PC-9 (cell line): ENCODE data around the gene HDAC10.

Experiments used
- CTCF ChIP-seq: fragments of 200-600 bp; sonication (generic); conservative IDR thresholded peaks from 2 replicates; pipeline ENCODE4 v1.6.1; 2017; ENCODE audit warnings: mixed run types, antibody characterized with exemption, mild to moderate bottlenecking, moderate library complexity
- EZH2 ChIP-seq: fragments of 200-600 bp; sonication (generic); IDR thresholded peaks from 2 replicates; pipeline ENCODE4 v1.8.0; 2017; ENCODE audit warnings: antibody characterized with exemption, low read depth

- TF ChIP-seq CTCF (no peak), EZH2 (no peak)
Measured at GRCh38 chr22:50226063-50226874, 24.8 kb downstream of the HDAC10 start.
